Heart right ventricle (tissue), 16 donors: ENCODE measurements around the gene HDDC3. TPM values are rescaled to one million over a fixed set of nuclear protein-coding genes. Genes with fewer than 3 reads are reported as not detected.

ENCODE experiments used
- ATAC-seq, 8 donors: fragments of 200-7000 bp; cut with Tn5 transposase; one replicate each; pipeline ENCODE4 v1.9.1; 2020; ENCODE audit warnings: mild to moderate bottlenecking in 8 of 8, moderate library complexity in 8 of 8, moderate number of reproducible peaks in 1 of 8
- DNase-seq, 2 donors: peaks; one replicate each; pipeline ENCODE4 v3.0.0-alpha.2; 2020
- H3K27ac ChIP-seq, 10 donors: fragments of 200-600 bp; sonication (generic) in 2 of 10; one replicate each; pipeline versions ENCODE4 v1.5.0 to v1.8.0; 2020 to 2022; ENCODE audit warnings: mild to moderate bottlenecking in 3 of 10
- H3K27me3 ChIP-seq, 7 donors: fragments of 200-600 bp; one replicate each; pipeline ENCODE4 v1.8.0; 2021 to 2022; ENCODE audit warnings: mild to moderate bottlenecking in 2 of 7
- H3K36me3 ChIP-seq, 9 donors: fragments of 200-600 bp; sonication (generic) in 1 of 9; one replicate each; pipeline versions ENCODE4 v1.5.0 to v1.8.0; 2020 to 2022; ENCODE audit warnings: mild to moderate bottlenecking in 2 of 9
- H3K4me1 ChIP-seq, 9 donors: fragments of 200-600 bp; sonication (generic) in 1 of 9; one replicate each; pipeline versions ENCODE4 v1.5.0 to v1.8.0; 2020 to 2022; ENCODE audit warnings: mild to moderate bottlenecking in 4 of 9
- H3K4me3 ChIP-seq, 10 donors: fragments of 200-600 bp; sonication (generic) in 2 of 10; one replicate each; pipeline versions ENCODE4 v1.5.0 to v1.8.0; 2020 to 2022; ENCODE audit warnings: mild to moderate bottlenecking in 7 of 10, moderate library complexity in 2 of 10
- H3K9me3 ChIP-seq, 11 donors: fragments of 200-600 bp in 10 of 11; sonication (generic) in 2 of 11; one replicate each; pipeline versions ENCODE4 v1.5.0 to v1.8.0; 2013 to 2022; ENCODE audit warnings: mild to moderate bottlenecking in 2 of 11, control low read depth in 1 of 11, moderate library complexity in 1 of 11
- CTCF ChIP-seq, 9 donors: fragments of 200-600 bp; sonication (generic) in 2 of 9; IDR thresholded peaks; one replicate each; pipeline versions ENCODE4 v1.5.0 to v1.8.0; 2021 to 2022; ENCODE audit warnings: antibody characterized with exemption in 9 of 9, mild to moderate bottlenecking in 5 of 9, moderate library complexity in 1 of 9
- WGBS, 2 donors: extraction: QIAGEN DNeasy Blood & Tissue Kit; methylation state at CpG; one replicate each; pipeline ENCODE4 v1.1.7; 2013; ENCODE audit warnings: inconsistent platforms in 1 of 2; 5-methylcytosine and 5-hydroxymethylcytosine counted together
- intact Hi-C, 10 donors: fragments of 100-400 bp; cut with DNase I; formaldehyde crosslinking; loops; one replicate each; pipeline versions ENCODE4 v1.11.1 to v1.14.2; 2022
- polyA plus RNA-seq, 2 donors: library from polyadenylated mRNA; stranded (reverse); fragments of 200-250 nt; gene quantifications; one replicate each; pipeline ENCODE4 v1.2.3, GENCODE V29; 2013
- total RNA-seq, 10 donors: library from RNA; stranded (reverse); fragmentation: NEBNext Ultra II Directional in 3 of 10; extraction: Animal tissue kit (Norgen Biotek cat#: 25700) in 3 of 10; gene quantifications; one replicate each; pipeline versions ENCODE4 v1.2.1 to v1.2.4, GENCODE V29; 2021 to 2023
- donor health status: Arrhythmogenic right ventricular cardiomyopathy.
- donor health status: ischemic (EF 13 %, LVEDD 7.1; RV severe dilation, severe dysfunction).
- donor health status: healthy with polysubstance abuse.
- donor health status: DM: no; HTN: yes; CAD: no.
- donor health status: DM: no; HTN: no; CAD: no.
- donor health status: ischemic (EF 25% LVEDD 6.9; RV normal size, moderate dysfunction).
- donor health status: ischemic (EF 25% LVEDD 5.7; RV mildly dilated, moderate dysfunction).
- donor health status: healthy.
- donor health status: DM: yes; HTN: yes; CAD: no.
- donor health status: Ischemic cardiomyopathy.
- donor health status: ischemic (EF 35%, LVEDD 5.7; RV mildly dilated, moderate dysfunction).
- donor health status: nonischemic (EF 11% LVEDD 7.7; RV severe dilation, severe dysfunction).
- donor health status: DM: yes; HTN: yes; CAD: no.
- donor health status: PGD.
- donor health status: ischemic (EF 29% LVEDD 5.4; RV normal size, mild dysfunction).
- donor health status: nonischemic (EF 23%, LVEDD 6.1; RV moderate dilation, normal function).

The HDDC3 gene
- total and polyA plus RNA-seq, 12 donors, result 10.7 to 18.2 (median 14.7) TPM

GRCh38 chr15:90883526-90883975 is 48.8 kb downstream of the HDDC3 start:
- H3K9me3 ChIP-seq, result no peaks in the 10 kb centered on the region
- 48 to 74% methylated on average over 7 of the region's 7 CpGs for WGBS, 2 donors
- DNase-seq, result no peak
- ATAC-seq, result peak in 5 of 8 donors; percentile 3 to 13 (median 6)
- no peaks in the 10 kb centered on the region for H3K27me3 ChIP-seq
- H3K36me3 ChIP-seq, result peaks cover 5 to 69% (median 33%) of the 10 kb centered on the region in 9 donors
- TF ChIP-seq CTCF (IDR thresholded peaks at IDR 0.05), result no peak
- H3K27ac ChIP-seq, result peak overlapping the region; percentile 88 to 100 (median 97)
- peaks cover 16 to 60% (median 50%) of the 10 kb centered on the region in 9 donors for H3K4me1 ChIP-seq
- peak overlapping the region in 9 of 10 donors; percentile 47 to 83 (median 73) for H3K4me3 ChIP-seq
- intact Hi-C loops, result loop anchor here in 4 of 10 donors (10.0 kb wide), 3 partner anchors 169 to 389 kb away; partner anchors contain the start of genes BLM (in 2 of the 4) and CRTC3 (in 1 of the 4)

GRCh38 chr15:90882781-90883525 is 49.4 kb downstream of the HDDC3 start:
- intact Hi-C loops, result loop anchor here in 4 of 10 donors (10.0 kb wide), 3 partner anchors 168 to 388 kb away; partner anchors contain the start of genes BLM (in 2 of the 4) and CRTC3 (in 1 of the 4)
- Histone ChIP-seq H3K27me3 (no peaks in the 10 kb centered on the region), H3K9me3 (no peaks in the 10 kb centered on the region), H3K36me3 (peaks cover 5 to 69% (median 38%) of the 10 kb centered on the region in 9 donors), H3K4me3 (peak overlapping the region in 7 of 10 donors; percentile 47 to 83 (median 73)), H3K4me1 (peaks cover 16 to 56% (median 46%) of the 10 kb centered on the region in 9 donors), H3K27ac (peak overlapping the region; percentile 88 to 100 (median 97))
- no peak for DNase-seq
- TF ChIP-seq CTCF (IDR thresholded peaks at IDR 0.05), result no peak
- WGBS, 2 donors, result 65 to 80% methylated on average over 13 of the region's 13 CpGs
- ATAC-seq, result no peak

DNA sequence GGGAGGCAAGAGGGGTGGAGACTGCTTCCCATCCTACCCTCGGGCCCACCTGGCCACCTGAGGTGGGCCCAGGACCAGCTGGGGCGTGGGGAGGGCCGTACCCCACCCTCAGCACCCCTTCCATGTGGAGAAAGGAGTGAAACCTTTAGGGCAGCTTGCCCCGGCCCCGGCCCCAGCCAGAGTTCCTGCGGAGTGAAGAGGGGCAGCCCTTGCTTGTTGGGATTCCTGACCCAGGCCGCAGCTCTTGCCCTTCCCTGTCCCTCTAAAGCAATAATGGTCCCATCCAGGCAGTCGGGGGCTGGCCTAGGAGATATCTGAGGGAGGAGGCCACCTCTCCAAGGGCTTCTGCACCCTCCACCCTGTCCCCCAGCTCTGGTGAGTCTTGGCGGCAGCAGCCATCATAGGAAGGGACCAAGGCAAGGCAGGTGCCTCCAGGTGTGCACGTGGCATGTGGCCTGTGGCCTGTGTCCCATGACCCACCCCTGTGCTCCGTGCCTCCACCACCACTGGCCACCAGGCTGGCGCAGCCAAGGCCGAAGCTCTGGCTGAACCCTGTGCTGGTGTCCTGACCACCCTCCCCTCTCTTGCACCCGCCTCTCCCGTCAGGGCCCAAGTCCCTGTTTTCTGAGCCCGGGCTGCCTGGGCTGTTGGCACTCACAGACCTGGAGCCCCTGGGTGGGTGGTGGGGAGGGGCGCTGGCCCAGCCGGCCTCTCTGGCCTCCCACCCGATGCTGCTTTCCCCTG is 50.2 kb downstream of the HDDC3 start:
- no peak for TF ChIP-seq CTCF (IDR thresholded peaks at IDR 0.05)
- Histone ChIP-seq H3K4me3 (no peak overlapping the region), H3K27me3 (no peaks in the 10 kb centered on the region), H3K27ac (peak overlapping the region in 9 of 10 donors; percentile 88 to 100 (median 97)), H3K9me3 (no peaks in the 10 kb centered on the region), H3K36me3 (peaks cover 5 to 69% (median 45%) of the 10 kb centered on the region in 9 donors), H3K4me1 (peaks cover 16 to 48% (median 40%) of the 10 kb centered on the region in 9 donors)
- intact Hi-C loops, result loop anchor here in 4 of 10 donors (10.0 kb wide), 3 partner anchors 167 to 387 kb away; partner anchors contain the start of genes BLM (in 2 of the 4) and CRTC3 (in 1 of the 4)
- 86 to 90% methylated on average over 19 of the region's 19 CpGs for WGBS, 2 donors
- ATAC-seq (no peak), DNase-seq (no peak)
